BE2C (cell line): ENCODE measurements around the gene CDK16.

ENCODE experiments used
- DNase-seq: peaks from one replicate; pipeline ENCODE4 v3.0.0-alpha.2; 2020
- H3K27me3 ChIP-seq: fragments of 250-450 bp; sonication (Bioruptor Pico); 2 replicates; pipeline ENCODE4 v1.5.1; 2020; ENCODE audit warnings: mild to moderate bottlenecking
- H3K36me3 ChIP-seq: fragments of 250-450 bp; sonication (Bioruptor Pico); 2 replicates; pipeline ENCODE4 v1.5.1; 2020; ENCODE audit warnings: mild to moderate bottlenecking
- H3K4me1 ChIP-seq: fragments of 250-450 bp; sonication (Bioruptor Pico); 2 replicates; pipeline ENCODE4 v1.5.1; 2020
- H3K4me3 ChIP-seq: 2 replicates; pipeline ENCODE4 v1.5.1; 2011; ENCODE audit warnings: low read depth, low read length
- H3K9me3 ChIP-seq: fragments of 250-450 bp; sonication (Bioruptor Pico); 2 replicates; pipeline ENCODE4 v1.5.1; 2020
- CTCF ChIP-seq: IDR thresholded peaks from 2 replicates; pipeline ENCODE4 v1.5.1; 2012; ENCODE audit warnings: mild to moderate bottlenecking, low read depth, low read length

Gene CDK16

GRCh38 chrX:47181301-47181700 lies 37.2 kb upstream of the CDK16 start:
- no peak for TF ChIP-seq CTCF
- Histone ChIP-seq H3K36me3 (peaks cover 49% of the 10 kb centered on the region), H3K4me1 (no peaks in the 10 kb centered on the region), H3K9me3 (no peaks in the 10 kb centered on the region), H3K4me3 (no peak overlapping the region), H3K27me3 (no peaks in the 10 kb centered on the region)
- no peak for DNase-seq

- no peak for DNase-seq
- Histone ChIP-seq H3K36me3 (peaks cover 53% of the 10 kb centered on the region), H3K9me3 (no peaks in the 10 kb centered on the region), H3K27me3 (no peaks in the 10 kb centered on the region), H3K4me1 (no peaks in the 10 kb centered on the region), H3K4me3 (no peak overlapping the region)
- TF ChIP-seq CTCF, result no peak
These were observed 36.3 kb upstream of the CDK16 start for GRCh38 chrX:47182106-47182700.

DNA sequence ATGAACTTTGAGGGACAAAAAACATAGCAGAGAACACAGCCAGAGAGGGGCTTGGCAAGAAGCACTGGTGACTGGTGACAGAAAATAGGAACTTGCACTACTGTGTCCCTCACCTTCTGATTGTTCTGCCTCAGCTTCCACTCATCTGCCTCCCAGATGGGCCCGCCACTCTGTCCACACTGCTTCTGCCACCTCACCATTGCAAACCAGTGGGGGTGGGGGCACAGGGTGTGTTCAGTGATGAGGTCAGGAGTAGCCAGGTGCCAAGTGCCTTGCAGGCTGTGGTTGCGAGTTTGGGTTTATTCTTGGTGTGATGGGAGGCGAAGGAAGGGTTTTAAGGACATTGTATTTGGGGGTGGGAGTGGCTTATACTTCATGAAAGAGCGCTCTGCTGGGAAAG lies 34.0 kb upstream of the CDK16 start:
- no peak overlapping the region for H3K4me3 ChIP-seq
- no peaks in the 10 kb centered on the region for H3K4me1 ChIP-seq
- no peak for DNase-seq
- H3K9me3 ChIP-seq, result no peaks in the 10 kb centered on the region
- H3K36me3 ChIP-seq, result peaks cover 44% of the 10 kb centered on the region
- no peaks in the 10 kb centered on the region for H3K27me3 ChIP-seq
- no peak for TF ChIP-seq CTCF

- H3K4me3 ChIP-seq, result no peak overlapping the region
- no peaks in the 10 kb centered on the region for H3K27me3 ChIP-seq
- H3K36me3 ChIP-seq, result peaks cover 40% of the 10 kb centered on the region
- no peaks in the 10 kb centered on the region for H3K9me3 ChIP-seq
- no peak for DNase-seq
- TF ChIP-seq CTCF, result no peak
- H3K4me1 ChIP-seq, result no peaks in the 10 kb centered on the region
These were observed 33.2 kb upstream of the CDK16 start for GRCh38 chrX:47185241-47185640.

DNA sequence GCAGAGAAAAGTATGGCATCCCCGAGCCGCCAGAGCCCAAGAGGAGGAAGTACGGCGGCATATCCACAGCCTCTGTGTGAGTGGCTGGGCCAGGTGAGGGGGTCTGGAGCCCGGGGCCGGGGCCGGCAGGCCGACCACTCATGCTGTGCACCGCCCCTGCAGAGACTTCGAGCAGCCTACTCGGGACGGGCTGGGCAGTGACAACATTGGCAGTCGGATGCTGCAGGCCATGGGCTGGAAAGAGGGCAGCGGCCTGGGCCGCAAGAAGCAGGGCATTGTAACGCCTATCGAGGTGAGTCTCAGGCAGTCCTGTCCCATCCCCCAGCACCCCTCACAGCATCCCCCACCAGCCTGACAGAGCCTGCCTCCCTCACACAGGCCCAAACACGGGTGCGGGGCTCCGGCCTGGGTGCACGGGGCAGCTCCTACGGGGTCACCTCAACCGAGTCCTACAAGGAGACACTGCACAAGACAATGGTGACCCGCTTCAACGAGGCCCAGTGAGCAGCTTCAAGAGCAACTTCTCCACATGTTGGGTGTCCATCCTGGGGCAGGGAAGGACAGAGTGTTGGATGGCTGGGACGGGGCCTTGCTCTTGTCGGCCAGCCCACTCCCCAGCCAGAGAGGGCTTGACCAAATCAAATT lies 32.3 kb upstream of the CDK16 start:
- H3K4me1 ChIP-seq, result no peaks in the 10 kb centered on the region
- TF ChIP-seq CTCF, result no peak
- no peak overlapping the region for H3K4me3 ChIP-seq
- no peak for DNase-seq
- H3K9me3 ChIP-seq, result no peaks in the 10 kb centered on the region
- peaks cover 34% of the 10 kb centered on the region for H3K36me3 ChIP-seq
- H3K27me3 ChIP-seq, result no peaks in the 10 kb centered on the region

GRCh38 chrX:47187106-47187677 lies 31.3 kb upstream of the CDK16 start:
- Histone ChIP-seq H3K36me3 (peaks cover 24% of the 10 kb centered on the region), H3K4me3 (no peak overlapping the region), H3K27me3 (no peaks in the 10 kb centered on the region), H3K9me3 (no peaks in the 10 kb centered on the region), H3K4me1 (no peaks in the 10 kb centered on the region)
- DNase-seq, result no peak
- no peak for TF ChIP-seq CTCF
